ENCODE results near the gene FOXJ1. TPM values are rescaled to one million over a fixed set of nuclear protein-coding genes. Genes with fewer than 3 reads are reported as not detected.
A peak's percentile ranks its signal among the peaks of the same experiment; 100 is the strongest.

Gene FOXJ1
- total RNA-seq, 1 donor from 2014 or later = not detected

- no peak for ATAC-seq
Measured at GRCh38 chr17:76140661-76141211, 309 bp downstream of the FOXJ1 start.

GRCh38 chr17:76139801-76140660 is 1.0 kb downstream of the FOXJ1 start:
- ATAC-seq = no peak

GRCh38 chr17:76138896-76139752 is 1.9 kb downstream of the FOXJ1 start:
- no peak for ATAC-seq

- ATAC-seq = no peak
Measured at GRCh38 chr17:76138234-76138895, 2.7 kb downstream of the FOXJ1 start.

- no peak for ATAC-seq
Measured at GRCh38 chr17:76137351-76138233, 3.5 kb downstream of the FOXJ1 start.

GRCh38 chr17:76137001-76137350 is 4.1 kb downstream of the FOXJ1 start:
- ATAC-seq = no peak

- no peak for ATAC-seq
Measured at GRCh38 chr17:76136276-76137000, 4.6 kb downstream of the FOXJ1 start.

- ATAC-seq = no peak
Measured at GRCh38 chr17:76135810-76136188, 5.2 kb downstream of the FOXJ1 start.

- ATAC-seq = no peak
Measured at GRCh38 chr17:76134911-76135809, 5.9 kb downstream of the FOXJ1 start.

GRCh38 chr17:76132574-76133338 is 8.3 kb downstream of the FOXJ1 start:
- ATAC-seq = peak; percentile 95

GRCh38 chr17:76131692-76132573 is 9.1 kb downstream of the FOXJ1 start:
- ATAC-seq = peak; percentile 74

- ATAC-seq = no peak
Measured at GRCh38 chr17:76131051-76131691, 9.9 kb downstream of the FOXJ1 start.

- no peak for ATAC-seq
Measured at GRCh38 chr17:76130473-76130872, 10.6 kb downstream of the FOXJ1 start.

- ATAC-seq = no peak
Measured at GRCh38 chr17:76125922-76126321, 15.1 kb downstream of the FOXJ1 start.

GRCh38 chr17:76125391-76125675 is 15.7 kb downstream of the FOXJ1 start:
- no peak for ATAC-seq

- ATAC-seq = no peak
Measured at GRCh38 chr17:76124582-76125390, 16.3 kb downstream of the FOXJ1 start.

All from esophagus mucosa (tissue), 1 donor.